Gastroesophageal sphincter (tissue), 4 donors: ENCODE measurements around the gene TLE3. TPM values are rescaled to one million over a fixed set of nuclear protein-coding genes. Genes with fewer than 3 reads are reported as not detected.

Source experiments
- ATAC-seq: fragments of 150-250 bp; one replicate; pipeline ENCODE4 v1.9.1; 2016; ENCODE audit warnings: mild to moderate bottlenecking, moderate library complexity
- H3K27ac ChIP-seq, 4 donors: fragments of 200-600 bp; sonication (generic) in 3 of 4; 1 replicate in 3 of 4; 2 replicates in 1 of 4; pipeline ENCODE4 v1.5.1; 2016 to 2019
- H3K27me3 ChIP-seq: fragments of 200-600 bp; sonication (generic); one replicate; pipeline ENCODE4 v1.5.1; 2019
- H3K36me3 ChIP-seq, 2 donors: fragments of 200-600 bp; sonication (generic); one replicate each; pipeline ENCODE4 v1.5.1; 2019; ENCODE audit warnings: control low read depth in 1 of 2
- H3K4me1 ChIP-seq, 3 donors: fragments of 200-600 bp; sonication (generic); 1 replicate in 2 of 3; 2 replicates in 1 of 3; pipeline ENCODE4 v1.5.1; 2016 to 2019; ENCODE audit warnings: control low read depth in 2 of 3
- H3K4me3 ChIP-seq, 2 donors: fragments of 200-600 bp; sonication (generic); one replicate each; pipeline ENCODE4 v1.5.1; 2019; ENCODE audit warnings: mild to moderate bottlenecking in 1 of 2, moderate library complexity in 1 of 2
- H3K9me3 ChIP-seq, 3 donors: fragments of 200-600 bp; sonication (generic); one replicate each; pipeline ENCODE4 v1.5.1; 2017 to 2019; ENCODE audit warnings: control low read depth in 2 of 3
- CTCF ChIP-seq, 4 experiments: fragments of 200-600 bp in 2 of 4; fragments of 450-650 bp in 2 of 4; sonication (generic) in 1 of 4; IDR thresholded peaks; one replicate each; pipeline ENCODE4 v1.5.1; 2017 to 2019; ENCODE audit warnings: antibody characterized with exemption in 4 of 4, mild to moderate bottlenecking in 2 of 4, moderate library complexity in 2 of 4
- EP300 ChIP-seq: sonication (generic); formaldehyde crosslinking; IDR thresholded peaks from one replicate; pipeline ENCODE4 v1.6.1; 2017; ENCODE audit warnings: antibody characterized with exemption, mild to moderate bottlenecking
- POLR2A ChIP-seq, 2 donors: fragments of 450-650 bp; IDR thresholded peaks; one replicate each; pipeline ENCODE4 v1.6.1; 2017; ENCODE audit warnings: antibody characterized with exemption in 2 of 2, mild to moderate bottlenecking in 2 of 2, moderate library complexity in 1 of 2
- POLR2AphosphoS5 ChIP-seq: sonication (generic); formaldehyde crosslinking; IDR thresholded peaks from one replicate; pipeline ENCODE4 v1.6.1; 2017; ENCODE audit warnings: antibody characterized with exemption
- WGBS, 2 donors: methylation state at CpG; one replicate each; pipeline ENCODE4 v1.1.5; 2018; ENCODE audit warnings: low coverage in 1 of 2; 5-methylcytosine and 5-hydroxymethylcytosine counted together
- total RNA-seq, 4 donors: library from RNA; depleted of rRNA; stranded (reverse); fragments of >200 nt; gene quantifications; one replicate each; pipeline ENCODE4 v1.1.0, GENCODE V29; 2016

The TLE3 gene
- total RNA-seq, 4 donors from 2014 or later = 32.4 to 81.6 (median 62.6) TPM

GRCh38 chr15:70036585-70037291 lies 61.0 kb downstream of the TLE3 start:
- H3K27me3 ChIP-seq = peaks cover 22% of the 10 kb centered on the region
- H3K4me3 ChIP-seq = no peak overlapping the region
- H3K9me3 ChIP-seq = no peaks in the 10 kb centered on the region
- ATAC-seq = no peak
- no peak for TF ChIP-seq CTCF (IDR thresholded peaks at IDR 0.05)
- no peak for TF ChIP-seq POLR2A (IDR thresholded peaks at IDR 0.05)
- no peak for TF ChIP-seq EP300
- TF ChIP-seq POLR2AphosphoS5 = no peak
- H3K36me3 ChIP-seq = no peaks in the 10 kb centered on the region
- WGBS, 2 donors = 83 to 100% methylated on average over 1 to 5 of the region's 5 CpGs
- H3K4me1 ChIP-seq = peaks cover 0 to 7% (median 0%) of the 10 kb centered on the region in 3 donors
- no peak overlapping the region for H3K27ac ChIP-seq

- H3K4me3 ChIP-seq = no peak overlapping the region
- no peak overlapping the region for H3K27ac ChIP-seq
- ATAC-seq = no peak
- TF ChIP-seq EP300 (no peak), CTCF (IDR thresholded peaks at IDR 0.05) (no peak), POLR2AphosphoS5 (no peak), POLR2A (IDR thresholded peaks at IDR 0.05) (no peak)
- H3K9me3 ChIP-seq = no peaks in the 10 kb centered on the region
- no peaks in the 10 kb centered on the region for H3K36me3 ChIP-seq
- WGBS, 2 donors = 85% methylated on average over 5 of the region's 6 CpGs; no CpG with 5 or more reads in 1 of the 2 donors
- peaks cover 0 to 7% (median 0%) of the 10 kb centered on the region in 3 donors for H3K4me1 ChIP-seq
- peaks cover 28% of the 10 kb centered on the region for H3K27me3 ChIP-seq
These were observed 62.0 kb downstream of the TLE3 start for GRCh38 chr15:70035719-70036077.

- TF ChIP-seq POLR2AphosphoS5 = no peak
- no peak for TF ChIP-seq EP300
- no peak for TF ChIP-seq CTCF (IDR thresholded peaks at IDR 0.05)
- TF ChIP-seq POLR2A (IDR thresholded peaks at IDR 0.05) = no peak
- Histone ChIP-seq H3K4me1 (peaks cover 0 to 7% (median 0%) of the 10 kb centered on the region in 3 donors), H3K36me3 (no peaks in the 10 kb centered on the region), H3K9me3 (no peaks in the 10 kb centered on the region), H3K27ac (no peak overlapping the region), H3K4me3 (no peak overlapping the region), H3K27me3 (peaks cover 28% of the 10 kb centered on the region)
- 40 to 100% methylated on average over 1 to 2 of the region's 10 CpGs for WGBS, 2 donors
- ATAC-seq = no peak
These were observed 62.5 kb downstream of the TLE3 start for GRCh38 chr15:70035051-70035718.

- no peak for ATAC-seq
- Histone ChIP-seq H3K27ac (no peak overlapping the region), H3K4me3 (no peak overlapping the region), H3K9me3 (no peaks in the 10 kb centered on the region), H3K36me3 (no peaks in the 10 kb centered on the region), H3K27me3 (peaks cover 28% of the 10 kb centered on the region), H3K4me1 (peaks cover 0 to 7% (median 0%) of the 10 kb centered on the region in 3 donors)
- WGBS, 2 donors = 97 to 100% methylated on average over 2 to 4 of the region's 7 CpGs
- no peak for TF ChIP-seq EP300
- TF ChIP-seq POLR2A (IDR thresholded peaks at IDR 0.05) = no peak
- no peak for TF ChIP-seq POLR2AphosphoS5
- TF ChIP-seq CTCF (IDR thresholded peaks at IDR 0.05) = no peak
These were observed 63.1 kb downstream of the TLE3 start for GRCh38 chr15:70034596-70034995.
